Thoracic aorta (tissue), 2 donors: Measurements from ENCODE around the gene CD48. TPM values are rescaled to one million over a fixed set of nuclear protein-coding genes. Genes with fewer than 3 reads are reported as not detected.

Source experiments
- ATAC-seq: fragments of 150-250 bp; one replicate; pipeline ENCODE4 v1.8.0; 2017; ENCODE audit warnings: low read depth; ENCODE audit not compliant: insufficient number of reproducible peaks, low FRiP score
- DNase-seq: peaks from one replicate; pipeline ENCODE4 v3.0.0-alpha.2; 2020; ENCODE audit warnings: low spot score
- H3K27ac ChIP-seq, 2 donors: fragments of 200-600 bp; sonication (generic); 1 replicate in 1 of 2; 2 replicates in 1 of 2; pipeline ENCODE4 v1.5.1; 2016; ENCODE audit warnings: mild to moderate bottlenecking in 2 of 2, moderate library complexity in 2 of 2
- H3K27me3 ChIP-seq: fragments of 200-600 bp; sonication (generic); replicated peaks from 2 replicates; pipeline ENCODE4 v1.6.0; 2016; ENCODE audit warnings: mild to moderate bottlenecking; ENCODE audit not compliant: insufficient read depth
- H3K36me3 ChIP-seq: fragments of 200-600 bp; sonication (generic); one replicate; pipeline ENCODE4 v1.5.1; 2016
- H3K4me1 ChIP-seq, 2 donors: fragments of 200-600 bp; sonication (generic); 1 replicate in 1 of 2; 2 replicates in 1 of 2; pipeline versions ENCODE4 v1.5.1 to v1.6.0; 2016; ENCODE audit warnings: low read depth in 2 of 2, mild to moderate bottlenecking in 1 of 2; ENCODE audit not compliant: control insufficient read depth in 1 of 2
- H3K4me3 ChIP-seq: fragments of 200-600 bp; sonication (generic); 2 replicates; pipeline ENCODE4 v1.5.1; 2016; ENCODE audit warnings: mild to moderate bottlenecking
- H3K9me3 ChIP-seq: fragments of 200-600 bp; sonication (generic); 2 replicates; pipeline ENCODE4 v1.5.1; 2016
- CTCF ChIP-seq: fragments of 200-600 bp; sonication (generic); IDR thresholded peaks from one replicate; pipeline ENCODE4 v1.5.1; 2019; ENCODE audit warnings: antibody characterized with exemption
- total RNA-seq, 2 donors: library from RNA; depleted of rRNA; stranded (reverse); fragments of >200 nt; gene quantifications; one replicate each; pipeline versions ENCODE4 v1.1.0 to v1.2.3, GENCODE V29; 2016

CD48 gene
- total RNA-seq, 2 donors from 2014 or later: 9.0 to 9.9 TPM

GRCh38 chr1:160639652-160640051 is 72.0 kb downstream of the CD48 start:
- Histone ChIP-seq H3K4me3 (no peak overlapping the region), H3K4me1 (no peaks in the 10 kb centered on the region), H3K27me3 (no peaks in the 10 kb centered on the region), H3K36me3 (no peaks in the 10 kb centered on the region), H3K9me3 (no peaks in the 10 kb centered on the region), H3K27ac (no peak overlapping the region)
- DNase-seq (no peak), ATAC-seq (no peak)
- TF ChIP-seq CTCF: no peak

DNA sequence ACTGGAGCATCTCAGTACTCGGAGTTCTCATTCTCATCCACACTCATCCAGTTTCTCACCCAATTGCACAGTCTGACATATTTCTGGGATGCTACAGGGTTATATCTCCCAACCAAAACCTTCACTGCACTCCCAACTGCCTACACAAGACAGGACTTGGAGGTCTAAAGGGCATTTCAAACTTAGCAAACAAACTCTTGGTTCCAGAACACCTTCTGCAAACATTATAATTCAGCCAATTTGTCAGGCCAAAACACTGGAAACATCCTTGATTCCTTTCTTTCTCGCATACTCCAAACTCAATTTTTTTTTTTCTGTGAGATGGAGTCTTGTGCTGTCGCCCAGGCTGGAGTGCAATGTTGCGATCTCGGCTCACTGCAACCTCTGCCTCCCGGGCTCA is 72.7 kb downstream of the CD48 start:
- no peaks in the 10 kb centered on the region for H3K4me1 ChIP-seq
- no peak overlapping the region for H3K27ac ChIP-seq
- H3K9me3 ChIP-seq: no peaks in the 10 kb centered on the region
- TF ChIP-seq CTCF: no peak
- DNase-seq (no peak), ATAC-seq (no peak)
- no peaks in the 10 kb centered on the region for H3K36me3 ChIP-seq
- H3K27me3 ChIP-seq: no peaks in the 10 kb centered on the region
- no peak overlapping the region for H3K4me3 ChIP-seq

GRCh38 chr1:160638540-160638857 is 73.1 kb downstream of the CD48 start:
- DNase-seq: no peak
- TF ChIP-seq CTCF: no peak
- no peaks in the 10 kb centered on the region for H3K27me3 ChIP-seq
- no peaks in the 10 kb centered on the region for H3K4me1 ChIP-seq
- H3K9me3 ChIP-seq: no peaks in the 10 kb centered on the region
- H3K4me3 ChIP-seq: no peak overlapping the region
- no peaks in the 10 kb centered on the region for H3K36me3 ChIP-seq
- no peak for ATAC-seq
- H3K27ac ChIP-seq: no peak overlapping the region

- Histone ChIP-seq H3K4me3 (no peak overlapping the region), H3K4me1 (no peaks in the 10 kb centered on the region), H3K36me3 (no peaks in the 10 kb centered on the region), H3K27ac (no peak overlapping the region), H3K9me3 (no peaks in the 10 kb centered on the region), H3K27me3 (no peaks in the 10 kb centered on the region)
- no peak for TF ChIP-seq CTCF
- ATAC-seq (no peak), DNase-seq (no peak)
Measured at GRCh38 chr1:160637821-160638539, 73.6 kb downstream of the CD48 start.

DNA sequence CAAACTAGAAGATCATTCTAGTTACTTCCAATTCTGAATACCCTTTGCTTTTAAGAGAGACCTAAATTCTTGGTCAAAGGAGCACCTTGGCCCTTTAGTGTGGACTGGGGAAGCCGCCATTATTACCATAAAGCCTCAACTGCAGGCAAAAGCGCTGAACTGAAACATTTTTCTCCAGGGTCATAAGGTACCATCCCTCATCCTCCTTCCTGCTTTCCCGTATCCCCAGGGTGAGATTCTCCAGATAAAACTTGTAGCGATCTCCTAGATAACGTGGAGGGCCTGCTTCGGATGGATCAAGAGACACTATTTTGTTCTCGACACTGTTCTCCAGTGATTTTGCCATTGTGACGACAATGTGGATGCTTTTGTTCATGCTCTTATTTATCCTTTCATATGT is 74.6 kb downstream of the CD48 start:
- no peak overlapping the region for H3K27ac ChIP-seq
- DNase-seq: no peak
- no peaks in the 10 kb centered on the region for H3K27me3 ChIP-seq
- no peak overlapping the region for H3K4me3 ChIP-seq
- no peaks in the 10 kb centered on the region for H3K9me3 ChIP-seq
- no peaks in the 10 kb centered on the region for H3K4me1 ChIP-seq
- TF ChIP-seq CTCF: no peak
- no peaks in the 10 kb centered on the region for H3K36me3 ChIP-seq
- ATAC-seq: no peak
